ENCODE measurements around the gene KCNQ5.

DNA sequence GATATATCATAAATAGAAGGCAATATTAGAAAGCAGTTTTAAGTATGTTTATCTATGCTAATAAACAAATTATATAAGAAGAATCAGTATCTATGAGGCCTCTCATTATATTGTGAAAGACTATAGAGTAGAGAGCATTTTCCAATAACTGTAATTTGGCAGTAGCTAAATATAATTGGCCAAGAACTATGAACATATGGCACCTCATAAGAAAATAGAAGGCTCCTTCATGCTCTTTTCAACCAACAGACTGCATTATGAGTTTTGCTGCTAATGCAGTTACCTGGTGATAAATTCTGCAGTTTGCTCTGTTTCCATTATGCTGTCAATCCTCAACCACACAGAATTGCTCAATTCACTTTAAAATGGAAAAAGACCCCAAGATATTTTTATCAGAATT is 382.4 kb downstream of the KCNQ5 start:
- TF ChIP-seq, protein P1, sequence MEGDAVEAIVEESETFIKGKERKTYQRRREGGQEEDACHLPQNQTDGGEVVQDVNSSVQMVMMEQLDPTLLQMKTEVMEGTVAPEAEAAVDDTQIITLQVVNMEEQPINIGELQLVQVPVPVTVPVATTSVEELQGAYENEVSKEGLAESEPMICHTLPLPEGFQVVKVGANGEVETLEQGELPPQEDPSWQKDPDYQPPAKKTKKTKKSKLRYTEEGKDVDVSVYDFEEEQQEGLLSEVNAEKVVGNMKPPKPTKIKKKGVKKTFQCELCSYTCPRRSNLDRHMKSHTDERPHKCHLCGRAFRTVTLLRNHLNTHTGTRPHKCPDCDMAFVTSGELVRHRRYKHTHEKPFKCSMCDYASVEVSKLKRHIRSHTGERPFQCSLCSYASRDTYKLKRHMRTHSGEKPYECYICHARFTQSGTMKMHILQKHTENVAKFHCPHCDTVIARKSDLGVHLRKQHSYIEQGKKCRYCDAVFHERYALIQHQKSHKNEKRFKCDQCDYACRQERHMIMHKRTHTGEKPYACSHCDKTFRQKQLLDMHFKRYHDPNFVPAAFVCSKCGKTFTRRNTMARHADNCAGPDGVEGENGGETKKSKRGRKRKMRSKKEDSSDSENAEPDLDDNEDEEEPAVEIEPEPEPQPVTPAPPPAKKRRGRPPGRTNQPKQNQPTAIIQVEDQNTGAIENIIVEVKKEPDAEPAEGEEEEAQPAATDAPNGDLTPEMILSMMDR (IDR thresholded peaks at IDR 0.05), result no peak
- TF ChIP-seq TEAD1 (CRISPR knock-in tag; IDR thresholded peaks at IDR 0.05), result no peak
- no peak for TF ChIP-seq ZNF121 (CRISPR knock-in tag; IDR thresholded peaks at IDR 0.05)
- no peak for TF ChIP-seq ZNF423 (CRISPR knock-in tag; IDR thresholded peaks at IDR 0.05)

Data from WTC11 (cell line).